DOHH2 (cell line): ENCODE data around the gene NHP2.

Experiments used
- H3F3A ChIP-seq: fragments of 200-600 bp; sonication (generic), shearing (Covaris generic); 2 replicates; pipeline ENCODE4 v1.6.0; 2016; ENCODE audit warnings: antibody characterized with exemption, mild to moderate bottlenecking; ENCODE audit not compliant: control insufficient read depth, insufficient read depth
- H3K27ac ChIP-seq: fragments of 200-600 bp; sonication (generic); 2 replicates; pipeline ENCODE4 v1.5.1; 2014; ENCODE audit warnings: low read depth, mild to moderate bottlenecking, low read length, moderate library complexity
- H3K27me3 ChIP-seq: fragments of 200-600 bp; sonication (generic); 2 replicates; pipeline ENCODE4 v1.6.1; 2014; ENCODE audit warnings: mild to moderate bottlenecking, low read length, mixed read lengths; ENCODE audit not compliant: control insufficient read depth
- H3K36me3 ChIP-seq: fragments of 200-600 bp; sonication (generic); 2 replicates; pipeline ENCODE4 v1.6.1; 2014; ENCODE audit warnings: mild to moderate bottlenecking, low read length, moderate library complexity, mixed read lengths; ENCODE audit not compliant: control insufficient read depth
- H3K4me1 ChIP-seq: fragments of 200-600 bp; sonication (generic); 2 replicates; pipeline ENCODE4 v1.6.1; 2014; ENCODE audit warnings: mild to moderate bottlenecking, low read length, mixed read lengths; ENCODE audit not compliant: control insufficient read depth
- H3K4me2 ChIP-seq: fragments of 200-600 bp; sonication (generic); 2 replicates; pipeline ENCODE4 v1.6.0; 2014; ENCODE audit warnings: mild to moderate bottlenecking, low read length, moderate library complexity
- H3K4me3 ChIP-seq: fragments of 200-600 bp; sonication (generic); 2 replicates; pipeline ENCODE4 v1.5.1; 2014; ENCODE audit warnings: mild to moderate bottlenecking, low read length, mixed read lengths
- H3K79me2 ChIP-seq: fragments of 200-600 bp; sonication (generic); 2 replicates; pipeline ENCODE4 v1.6.1; 2014; ENCODE audit warnings: mild to moderate bottlenecking, low read length, mixed read lengths; ENCODE audit not compliant: control insufficient read depth
- H3K9me2 ChIP-seq: fragments of 200-600 bp; sonication (generic); replicated peaks from 2 replicates; pipeline ENCODE4 v1.6.1; 2014; ENCODE audit warnings: mild to moderate bottlenecking, low read length, mixed read lengths; ENCODE audit not compliant: control insufficient read depth
- H3K9me3 ChIP-seq: fragments of 200-600 bp; sonication (generic); 2 replicates; pipeline ENCODE4 v1.6.1; 2014; ENCODE audit warnings: antibody characterized with exemption, low read length, mixed read lengths; ENCODE audit not compliant: control insufficient read depth, insufficient read depth
- H4K20me1 ChIP-seq: fragments of 200-600 bp; sonication (generic); 2 replicates; pipeline ENCODE4 v1.6.0; 2014; ENCODE audit warnings: low read depth, mild to moderate bottlenecking, antibody characterized with exemption, low read length, moderate library complexity; ENCODE audit not compliant: control insufficient read depth, insufficient read depth
- EZH2phosphoT487 ChIP-seq: fragments of 200-600 bp; sonication (generic); IDR thresholded peaks from 2 replicates; pipeline ENCODE4 v1.6.1; 2017; ENCODE audit warnings: borderline replicate concordance, mild to moderate bottlenecking, antibody characterized with exemption, low read length, moderate library complexity, mixed read lengths
- TF ChIP-seq, protein P1 (sequence below): fragments of 200-600 bp; sonication (generic); IDR thresholded peaks from one replicate; pipeline ENCODE4 v1.5.1; 2014; ENCODE audit warnings: antibody characterized with exemption, mild to moderate bottlenecking, low read depth, low read length; ENCODE audit not compliant: poor library complexity, severe bottlenecking

NHP2 gene

DNA sequence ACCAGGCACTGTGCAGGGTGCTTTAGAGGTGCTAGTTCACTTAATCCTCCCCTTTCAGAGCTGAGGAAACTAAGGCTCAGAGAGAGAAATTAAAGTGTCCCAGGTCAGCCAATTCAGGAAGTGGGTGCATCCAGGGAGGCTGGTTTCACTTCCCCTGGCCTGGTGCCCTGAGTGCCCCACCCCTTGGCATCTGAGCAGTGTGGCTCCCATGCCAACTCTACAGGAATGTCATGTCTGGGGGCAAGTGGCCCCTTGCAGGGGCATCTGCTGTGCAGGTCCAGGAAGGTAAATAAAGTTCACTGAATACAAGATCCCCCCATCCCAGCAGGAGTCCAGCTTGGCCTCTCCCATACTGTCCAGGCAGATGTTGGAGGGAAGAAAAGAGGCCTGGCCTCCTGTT lies 44.7 kb downstream of the NHP2 start:
- H3K36me3 ChIP-seq: peaks cover 3% of the 10 kb centered on the region
- no peaks in the 10 kb centered on the region for H4K20me1 ChIP-seq
- H3K79me2 ChIP-seq: peaks cover 5% of the 10 kb centered on the region
- no peak overlapping the region for H3K4me3 ChIP-seq
- peak overlapping the region; percentile 22; the same call in 1 of the 2 replicates for H3K4me2 ChIP-seq
- no peak overlapping the region for H3K27ac ChIP-seq
- H3K9me3 ChIP-seq: no peaks in the 10 kb centered on the region
- H3K4me1 ChIP-seq: peaks cover 38% of the 10 kb centered on the region
- H3K27me3 ChIP-seq: no peaks in the 10 kb centered on the region
- H3F3A ChIP-seq: peaks cover 11% of the 10 kb centered on the region; the same call in 1 of the 2 replicates
- no peaks in the 10 kb centered on the region for H3K9me2 ChIP-seq
- TF ChIP-seq, protein P1, sequence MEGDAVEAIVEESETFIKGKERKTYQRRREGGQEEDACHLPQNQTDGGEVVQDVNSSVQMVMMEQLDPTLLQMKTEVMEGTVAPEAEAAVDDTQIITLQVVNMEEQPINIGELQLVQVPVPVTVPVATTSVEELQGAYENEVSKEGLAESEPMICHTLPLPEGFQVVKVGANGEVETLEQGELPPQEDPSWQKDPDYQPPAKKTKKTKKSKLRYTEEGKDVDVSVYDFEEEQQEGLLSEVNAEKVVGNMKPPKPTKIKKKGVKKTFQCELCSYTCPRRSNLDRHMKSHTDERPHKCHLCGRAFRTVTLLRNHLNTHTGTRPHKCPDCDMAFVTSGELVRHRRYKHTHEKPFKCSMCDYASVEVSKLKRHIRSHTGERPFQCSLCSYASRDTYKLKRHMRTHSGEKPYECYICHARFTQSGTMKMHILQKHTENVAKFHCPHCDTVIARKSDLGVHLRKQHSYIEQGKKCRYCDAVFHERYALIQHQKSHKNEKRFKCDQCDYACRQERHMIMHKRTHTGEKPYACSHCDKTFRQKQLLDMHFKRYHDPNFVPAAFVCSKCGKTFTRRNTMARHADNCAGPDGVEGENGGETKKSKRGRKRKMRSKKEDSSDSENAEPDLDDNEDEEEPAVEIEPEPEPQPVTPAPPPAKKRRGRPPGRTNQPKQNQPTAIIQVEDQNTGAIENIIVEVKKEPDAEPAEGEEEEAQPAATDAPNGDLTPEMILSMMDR: no peak
- TF ChIP-seq EZH2phosphoT487: no peak

DNA sequence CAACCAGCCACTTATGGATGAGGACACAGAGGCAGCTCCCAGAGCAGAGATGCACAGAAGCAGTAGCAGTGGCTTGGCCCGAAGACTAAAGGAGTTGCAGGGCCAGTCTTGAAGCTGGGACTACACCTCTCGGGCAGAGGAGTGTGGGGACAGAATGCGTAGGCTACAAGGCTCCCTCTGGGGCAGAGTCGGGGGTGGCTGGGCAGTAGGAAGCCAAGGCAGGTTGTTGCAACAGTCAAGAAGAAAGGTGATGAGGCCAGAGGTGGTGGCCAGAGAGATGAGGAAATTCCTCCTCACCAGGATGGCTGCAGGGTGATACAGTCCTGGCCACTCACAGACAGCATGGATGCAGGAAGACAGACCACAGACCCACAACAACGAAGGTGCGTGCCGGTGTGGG lies 45.2 kb downstream of the NHP2 start:
- TF ChIP-seq EZH2phosphoT487: no peak
- TF ChIP-seq, protein P1: no peak
- Histone ChIP-seq H3K4me2 (peak overlapping the region; percentile 22; the same call in 1 of the 2 replicates), H3K9me3 (no peaks in the 10 kb centered on the region)

DNA sequence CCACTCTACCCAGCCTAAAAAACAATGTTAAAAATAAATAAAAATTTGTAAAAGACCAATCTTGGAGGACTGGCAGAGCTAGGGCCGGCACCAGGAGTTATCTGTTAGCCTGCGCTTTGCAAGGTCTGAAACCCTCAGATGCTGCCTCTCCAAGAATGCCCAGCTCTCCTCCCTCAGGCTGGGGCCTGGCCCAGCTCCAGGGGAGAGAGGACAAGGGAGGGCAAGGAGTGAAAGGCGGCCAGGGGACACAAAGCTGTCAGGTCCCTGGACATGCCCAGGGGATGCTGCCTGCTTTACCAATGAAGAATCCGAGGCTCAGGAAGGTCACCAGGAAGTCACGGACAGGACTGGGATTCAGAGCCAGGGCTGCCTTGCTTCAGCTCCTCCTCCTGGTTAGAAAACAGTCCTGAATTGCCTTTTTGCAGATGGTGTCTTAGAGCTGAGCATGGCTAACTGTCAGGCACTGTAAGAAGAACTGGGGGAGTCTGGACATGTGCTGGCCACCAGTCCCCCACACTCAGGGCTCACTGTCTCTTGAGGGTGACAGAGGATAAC lies 45.9 kb downstream of the NHP2 start:
- Histone ChIP-seq H3K9me2 (no peaks in the 10 kb centered on the region), H3K27ac (no peak overlapping the region), H3K27me3 (no peaks in the 10 kb centered on the region), H3K9me3 (no peaks in the 10 kb centered on the region), H3K79me2 (no peaks in the 10 kb centered on the region; the same call in 1 of the 2 replicates), H3K4me2 (no peak overlapping the region), H4K20me1 (no peaks in the 10 kb centered on the region), H3K36me3 (no peaks in the 10 kb centered on the region), H3K4me1 (peaks cover 36% of the 10 kb centered on the region), H3F3A (peaks cover 9% of the 10 kb centered on the region; the same call in 1 of the 2 replicates), H3K4me3 (no peak overlapping the region)
- TF ChIP-seq EZH2phosphoT487: no peak
- TF ChIP-seq, protein P1: no peak

More for the DNA sequence above, 45.2 kb downstream of the NHP2 start:
- no peak overlapping the region for H3K27ac ChIP-seq
- peaks cover 11% of the 10 kb centered on the region; the same call in 1 of the 2 replicates for H3F3A ChIP-seq
- H3K36me3 ChIP-seq: no peaks in the 10 kb centered on the region
- H3K27me3 ChIP-seq: no peaks in the 10 kb centered on the region
- no peak overlapping the region for H3K4me3 ChIP-seq
- H3K4me1 ChIP-seq: peaks cover 38% of the 10 kb centered on the region
- H3K79me2 ChIP-seq: no peaks in the 10 kb centered on the region; the same call in 1 of the 2 replicates
- H4K20me1 ChIP-seq: no peaks in the 10 kb centered on the region
- H3K9me2 ChIP-seq: no peaks in the 10 kb centered on the region
